Activated CD8-positive, alpha-beta memory T cell treated with anti-CD3 and anti-CD28 coated beads, Interleukin-2, amount 50 U/mL, for 24 hours (primary cell): Measurements from ENCODE around the gene NOTCH4.

Experiments
- DNase-seq: peaks from one replicate; pipeline ENCODE4 v3.0.0-alpha.2; 2020; ENCODE audit errors: extremely low read depth

NOTCH4 gene

GRCh38 chr6:32166411-32167061, 57.3 kb downstream of the NOTCH4 start:
- no peak for DNase-seq

- DNase-seq: no peak
Measured at GRCh38 chr6:32164295-32164694, 59.6 kb downstream of the NOTCH4 start, which contains the start of gene EGFL8. TSS of gene EGFL8 (plus strand) at chr6:32164595. CDS start at chr6:32166166, 1,571 bp downstream.

- DNase-seq: no peak
Measured at GRCh38 chr6:32163559-32164258, 60.2 kb downstream of the NOTCH4 start.

- DNase-seq: no peak
Measured at GRCh38 chr6:32158052-32158451, 65.8 kb downstream of the NOTCH4 start.

- no peak for DNase-seq
Measured at GRCh38 chr6:32156891-32157290, 67.0 kb downstream of the NOTCH4 start.

- no peak for DNase-seq
Measured at GRCh38 chr6:32154514-32155161, 69.2 kb downstream of the NOTCH4 start.

GRCh38 chr6:32153564-32154513, 70.0 kb downstream of the NOTCH4 start, which contains the start of gene PPT2:
TSS of gene PPT2 (plus strand) at chr6:32154141. CDS start at chr6:32154595, 454 bp downstream.
- DNase-seq: peak; percentile 73

GRCh38 chr6:32152769-32153563, 70.9 kb downstream of the NOTCH4 start:
- no peak for DNase-seq

- no peak for DNase-seq
Measured at GRCh38 chr6:32151863-32152768, 71.8 kb downstream of the NOTCH4 start, which contains the start of gene PRRT1. TSS of gene PRRT1 (minus strand) at chr6:32151939. CDS start at chr6:32151827, 112 bp downstream.

- DNase-seq: no peak
Measured at GRCh38 chr6:32151181-32151862, 72.5 kb downstream of the NOTCH4 start.

GRCh38 chr6:32149932-32150870, 73.7 kb downstream of the NOTCH4 start:
- DNase-seq: no peak

- no peak for DNase-seq
Measured at GRCh38 chr6:32149092-32149755, 74.6 kb downstream of the NOTCH4 start.

GRCh38 chr6:32148289-32149091, 75.4 kb downstream of the NOTCH4 start:
- DNase-seq: peak; percentile 36

- DNase-seq: no peak
Measured at GRCh38 chr6:32147401-32148132, 76.3 kb downstream of the NOTCH4 start.

GRCh38 chr6:32146687-32147086, 77.2 kb downstream of the NOTCH4 start:
- no peak for DNase-seq

GRCh38 chr6:32146287-32146686, 77.6 kb downstream of the NOTCH4 start:
- no peak for DNase-seq
